ENCODE measurements around the gene PRRC2A.
"Not testable (repeated sequence)": the region's sequence is repeated elsewhere in the genome, so short reads cannot be mapped to it uniquely, and the experiment has no call there.

The PRRC2A gene

GRCh38 chr6:31585491-31585890 lies 35.0 kb upstream of the PRRC2A start:
- no peak for DNase-seq (ENCODE audit: low read depth in 2 of 2)

DNA sequence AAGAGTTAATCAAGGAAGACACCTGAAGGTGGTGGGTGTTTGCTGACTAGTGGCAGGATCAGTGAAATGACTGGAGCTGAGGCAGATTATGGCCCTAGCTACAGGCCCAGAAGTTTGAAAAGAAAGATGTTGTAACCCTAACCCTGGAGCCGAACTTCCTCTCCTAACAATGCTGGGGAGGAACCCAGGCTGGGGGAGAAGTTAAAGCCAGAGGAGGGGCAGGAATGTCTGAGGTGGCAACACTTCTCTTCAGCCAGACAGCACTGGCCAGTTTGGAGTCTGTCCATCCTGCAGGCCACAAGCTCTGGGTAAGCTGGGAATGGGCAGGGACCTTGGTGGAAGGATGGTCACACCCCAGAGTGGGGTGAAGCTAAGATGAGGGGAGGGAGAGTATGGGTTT lies 34.5 kb upstream of the PRRC2A start, which contains the start of gene LST1:
Gene LST1 (plus strand): TSS at position 270 of the 400 bp plus-strand sequence. CDS start 1,023 bp downstream, outside the sequence.
- DNase-seq (ENCODE audit: low read depth in 2 of 2), result no peak

- DNase-seq (ENCODE audit: low read depth in 2 of 2), result no peak
Measured at GRCh38 chr6:31586599-31587281, 33.8 kb upstream of the PRRC2A start.

DNA sequence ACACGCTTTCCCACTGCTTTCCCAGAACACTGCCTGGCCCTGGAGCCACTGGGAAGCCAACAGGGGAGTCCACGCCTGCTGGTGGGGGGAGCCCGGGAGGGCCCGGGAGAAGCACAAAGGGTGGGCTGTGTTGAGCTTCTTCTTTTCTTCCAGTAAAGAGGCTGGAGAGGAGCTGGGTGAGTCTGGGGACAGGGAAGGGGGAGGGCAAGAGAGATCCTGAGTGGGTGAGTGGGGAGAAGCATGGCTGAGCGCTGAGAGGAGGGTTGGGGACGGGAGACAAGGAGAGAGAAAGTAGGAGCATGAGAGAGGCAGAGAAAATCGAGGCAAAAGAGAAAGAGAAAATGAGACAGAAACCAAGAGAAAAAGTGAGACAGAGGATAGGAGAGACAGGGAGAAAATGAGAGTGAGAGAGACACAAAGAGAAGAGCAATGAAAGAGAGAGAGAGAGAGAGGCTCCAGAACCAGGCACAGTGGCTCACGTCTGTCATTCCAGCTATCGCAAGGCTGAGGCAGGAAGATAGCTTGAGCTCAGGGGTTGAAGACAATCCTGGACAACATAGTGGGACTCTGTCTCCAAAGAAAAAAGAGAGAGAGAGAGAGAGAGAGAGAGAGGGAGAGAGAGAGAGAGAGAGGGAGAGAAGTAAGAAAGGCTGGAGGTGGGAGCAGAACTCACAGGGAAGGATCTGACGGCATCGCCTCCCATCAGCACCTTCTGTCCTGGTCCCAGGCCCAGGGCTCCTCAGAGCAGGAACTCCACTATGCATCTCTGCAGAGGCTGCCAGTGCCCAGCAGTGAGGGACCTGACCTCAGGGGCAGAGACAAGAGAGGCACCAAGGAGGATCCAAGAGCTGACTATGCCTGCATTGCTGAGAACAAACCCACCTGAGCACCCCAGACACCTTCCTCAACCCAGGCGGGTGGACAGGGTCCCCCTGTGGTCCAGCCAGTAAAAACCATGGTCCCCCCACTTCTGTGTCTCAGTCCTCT lies 32.4 kb upstream of the PRRC2A start:
- DNase-seq (ENCODE audit: low read depth in 2 of 2), result no peak

- DNase-seq (ENCODE audit: low read depth in 2 of 2), result no peak
Measured at GRCh38 chr6:31588871-31589650, 31.5 kb upstream of the PRRC2A start.

GRCh38 chr6:31590691-31591090 lies 29.8 kb upstream of the PRRC2A start:
- DNase-seq (ENCODE audit: low read depth in 2 of 2), result not testable (repeated sequence)

DNA sequence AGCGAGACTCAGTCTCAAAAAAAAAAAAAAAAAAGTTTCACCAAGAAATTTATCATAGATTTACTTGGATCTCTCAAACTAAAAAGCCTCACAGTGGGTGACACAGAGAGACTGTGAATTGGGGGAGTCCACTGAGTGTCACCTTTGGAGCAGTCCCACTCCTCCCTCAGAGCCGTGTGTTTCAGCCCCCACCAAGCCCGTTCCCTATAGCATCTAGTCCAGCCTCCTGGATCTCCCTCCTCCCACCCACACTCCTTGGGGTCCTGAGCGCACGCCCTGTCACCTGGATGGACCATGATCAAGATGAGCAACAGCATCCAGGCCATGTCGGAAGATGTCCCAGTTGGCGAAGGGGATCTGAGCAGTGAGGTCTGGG lies 28.1 kb upstream of the PRRC2A start:
- no peak for DNase-seq (ENCODE audit: low read depth in 2 of 2)

DNA sequence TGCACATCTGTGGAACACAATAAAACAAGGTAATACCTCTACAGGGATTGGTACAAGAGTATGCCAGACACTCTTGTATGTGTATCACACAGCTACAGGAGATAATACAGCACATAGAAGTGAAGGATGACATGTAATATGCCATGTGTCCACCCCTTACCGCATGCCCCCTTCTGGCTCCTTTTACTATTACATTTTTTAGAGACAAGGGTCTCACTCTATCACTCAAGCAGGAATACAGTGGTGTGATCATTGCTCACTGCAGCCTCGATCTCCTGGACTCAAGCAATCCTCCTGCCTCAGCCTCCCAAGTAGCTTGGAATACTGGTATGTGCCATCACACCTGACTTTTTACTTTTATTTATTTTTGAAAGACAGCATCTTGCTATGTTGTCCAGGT lies 23.5 kb upstream of the PRRC2A start:
- DNase-seq (ENCODE audit: low read depth in 2 of 2), result no peak

DNA sequence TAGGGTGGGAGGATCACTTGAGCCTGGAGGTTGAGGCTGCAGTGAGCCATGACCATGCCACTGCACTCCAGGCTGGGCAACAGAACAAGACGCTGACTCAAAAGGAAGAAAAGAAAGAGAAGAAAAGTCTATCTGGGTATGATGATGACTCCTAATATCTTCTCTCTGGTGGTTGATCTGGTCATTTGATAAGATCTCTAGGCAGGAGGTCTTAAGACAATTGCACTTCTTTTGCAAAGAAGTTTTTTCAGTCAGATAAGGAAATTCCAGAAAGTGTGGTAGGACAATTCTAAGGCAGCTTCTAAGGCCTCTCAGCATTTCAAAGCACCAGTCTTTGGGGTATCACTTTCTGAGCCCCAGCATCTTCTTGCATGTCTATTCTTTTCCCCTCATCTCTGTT lies 13.2 kb upstream of the PRRC2A start:
- no peak for DNase-seq (ENCODE audit: low read depth in 2 of 2)

DNA sequence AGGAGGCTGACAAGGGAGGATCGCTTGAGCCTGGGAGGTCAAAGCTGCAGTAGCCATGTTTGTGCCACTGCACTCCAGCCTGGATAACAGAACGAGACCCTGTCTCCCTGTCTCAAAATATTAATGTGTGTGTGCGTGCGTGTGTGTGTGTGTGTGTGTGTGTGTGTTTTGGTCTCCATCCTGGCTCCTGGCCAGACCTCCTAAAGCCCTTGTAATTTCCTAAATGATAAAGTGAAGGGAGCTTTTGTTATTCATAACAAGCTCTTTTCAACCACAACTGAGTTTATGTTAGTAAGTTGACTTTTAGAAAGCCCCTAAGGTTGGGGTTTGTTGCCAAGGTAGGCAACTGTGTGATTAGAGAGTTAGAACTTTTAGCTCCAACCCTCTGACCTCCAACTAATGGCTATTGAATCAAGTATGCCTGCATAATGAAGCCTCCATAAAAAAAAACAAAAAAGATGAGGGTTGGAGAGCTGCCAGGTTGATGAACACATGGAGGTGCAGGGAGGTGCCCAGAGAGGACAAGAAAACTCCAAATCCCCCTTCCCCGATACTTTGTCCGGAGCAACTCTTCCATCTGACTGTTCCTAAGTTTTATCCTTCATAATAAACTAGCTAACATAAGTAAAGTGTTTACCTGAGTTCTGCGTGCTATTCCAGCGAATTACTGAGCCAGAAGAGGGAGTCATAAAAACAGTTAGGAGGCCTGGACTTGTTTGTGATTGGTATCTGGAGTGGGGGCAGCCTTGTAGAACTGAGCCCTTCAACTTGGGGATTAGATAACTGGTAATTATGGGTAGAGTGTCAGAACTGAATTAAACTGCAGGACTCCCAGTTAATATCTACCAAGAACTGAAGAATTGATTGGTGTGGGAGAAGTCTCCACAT lies 10.8 kb upstream of the PRRC2A start:
- no peak for DNase-seq (ENCODE audit: low read depth in 2 of 2)

DNA sequence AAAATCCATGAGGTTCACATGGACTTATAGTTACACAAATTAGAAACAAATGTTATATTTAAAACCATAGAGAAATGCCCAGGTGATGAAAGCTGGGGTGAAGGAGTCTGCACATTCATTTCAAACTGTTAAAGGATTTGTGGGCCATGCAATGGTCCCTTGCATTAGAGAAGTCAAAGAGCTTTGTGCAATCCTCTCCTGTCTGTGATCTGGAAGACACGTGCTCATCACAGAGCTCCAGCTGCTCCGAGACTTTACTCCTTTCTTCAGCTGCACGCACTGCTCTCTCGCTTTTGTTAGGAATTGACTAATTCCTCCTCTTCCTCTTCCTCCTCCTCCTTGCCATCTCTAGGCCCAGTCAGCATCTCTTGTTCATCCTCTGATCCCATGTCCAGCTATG lies 9.5 kb upstream of the PRRC2A start:
- DNase-seq (ENCODE audit: low read depth in 2 of 2), result peak; percentile 50 to 53

DNA sequence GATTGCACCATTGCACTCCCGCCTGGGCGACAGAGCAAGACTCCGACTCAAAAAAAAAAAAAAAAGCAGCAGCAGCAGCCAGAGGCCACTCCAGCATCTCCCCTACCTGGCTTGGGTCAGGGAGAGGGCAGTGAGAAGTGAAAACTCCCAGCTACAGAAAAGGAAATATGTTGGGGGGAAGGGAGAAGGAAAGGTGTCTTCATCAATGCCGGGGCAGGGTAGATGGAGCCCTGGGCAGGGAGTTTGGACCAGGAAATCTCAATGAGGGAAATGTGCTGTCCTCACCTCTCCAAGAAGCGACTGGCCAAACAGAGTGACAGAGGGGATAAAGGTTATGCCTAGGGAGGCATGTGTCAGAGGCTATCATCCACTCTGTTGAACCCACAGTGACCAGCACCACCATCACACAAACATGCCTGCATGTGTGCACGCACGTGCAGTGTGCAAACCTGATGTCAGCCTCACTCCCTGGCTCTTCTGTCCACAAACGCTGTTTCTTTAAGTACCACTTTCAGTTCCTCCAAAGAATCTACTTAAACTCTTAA lies 6.4 kb upstream of the PRRC2A start:
- DNase-seq (ENCODE audit: low read depth in 2 of 2), result no peak

- no peak for DNase-seq (ENCODE audit: low read depth in 2 of 2)
Measured at GRCh38 chr6:31614684-31615578, 5.6 kb upstream of the PRRC2A start, which contains the start of gene AIF1. Gene AIF1 (plus strand): TSS chr6:31615234. CDS start chr6:31615330, 96 bp downstream.

GRCh38 chr6:31615748-31616147 lies 4.8 kb upstream of the PRRC2A start:
- DNase-seq (ENCODE audit: low read depth in 2 of 2), result no peak

DNA sequence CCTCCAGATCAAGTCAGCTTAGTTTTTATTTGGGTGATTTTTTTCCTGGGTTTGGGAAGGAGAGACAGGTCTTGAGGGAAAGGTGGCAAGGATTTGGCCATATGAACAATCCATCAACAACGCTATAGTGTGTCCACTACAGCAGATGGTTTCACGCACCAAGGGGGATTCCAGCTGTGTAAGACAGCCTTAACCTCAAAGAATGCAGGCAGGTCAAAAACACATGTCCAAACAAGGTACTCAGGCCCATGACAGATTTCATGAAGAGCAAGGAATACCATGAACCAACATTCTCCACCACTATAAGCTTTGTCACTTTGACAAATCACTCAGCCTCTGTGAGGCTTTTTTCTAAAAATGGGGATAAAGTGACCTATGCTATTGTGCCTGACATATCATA lies 3.5 kb upstream of the PRRC2A start:
- no peak for DNase-seq (ENCODE audit: low read depth in 2 of 2)

DNA sequence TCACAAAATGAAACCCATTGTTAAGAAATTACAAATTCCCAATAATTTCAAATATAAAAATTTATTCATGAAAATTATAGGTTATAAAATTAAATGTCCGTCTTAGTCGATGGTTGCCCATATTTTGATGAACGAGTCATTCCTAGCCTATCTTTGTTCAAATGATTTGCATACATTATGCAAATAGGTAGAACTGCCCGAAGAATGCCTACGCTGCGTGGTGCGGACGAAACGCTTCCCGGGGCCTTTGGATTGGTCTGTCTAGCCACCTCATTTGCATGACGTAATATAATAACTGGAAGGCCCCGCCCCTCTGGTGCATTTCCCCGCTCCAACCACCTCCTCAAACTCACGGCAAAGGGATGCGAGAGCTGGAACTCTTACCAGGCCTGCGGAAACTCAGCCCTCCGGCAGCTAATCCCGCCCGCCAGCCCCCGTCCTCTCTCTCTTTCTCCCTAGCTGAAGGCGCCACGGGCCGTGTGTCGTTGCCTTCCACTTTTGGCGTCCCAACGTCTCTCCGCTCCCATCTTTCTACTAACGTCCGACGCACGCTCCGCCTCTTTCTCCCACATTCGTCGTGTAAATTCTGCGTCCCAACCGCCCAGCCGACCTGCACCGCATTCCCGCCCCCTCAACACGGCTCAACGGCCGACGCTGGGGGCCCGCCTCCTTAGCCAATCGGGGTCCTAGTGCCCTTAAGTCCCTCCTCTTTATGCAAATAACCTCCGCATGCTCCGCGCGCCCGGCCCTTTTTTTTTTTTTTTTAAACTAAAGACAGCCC lies 520 bp upstream of the PRRC2A start:
- DNase-seq (ENCODE audit: low read depth in 2 of 2), result peak; percentile 94 to 100

DNA sequence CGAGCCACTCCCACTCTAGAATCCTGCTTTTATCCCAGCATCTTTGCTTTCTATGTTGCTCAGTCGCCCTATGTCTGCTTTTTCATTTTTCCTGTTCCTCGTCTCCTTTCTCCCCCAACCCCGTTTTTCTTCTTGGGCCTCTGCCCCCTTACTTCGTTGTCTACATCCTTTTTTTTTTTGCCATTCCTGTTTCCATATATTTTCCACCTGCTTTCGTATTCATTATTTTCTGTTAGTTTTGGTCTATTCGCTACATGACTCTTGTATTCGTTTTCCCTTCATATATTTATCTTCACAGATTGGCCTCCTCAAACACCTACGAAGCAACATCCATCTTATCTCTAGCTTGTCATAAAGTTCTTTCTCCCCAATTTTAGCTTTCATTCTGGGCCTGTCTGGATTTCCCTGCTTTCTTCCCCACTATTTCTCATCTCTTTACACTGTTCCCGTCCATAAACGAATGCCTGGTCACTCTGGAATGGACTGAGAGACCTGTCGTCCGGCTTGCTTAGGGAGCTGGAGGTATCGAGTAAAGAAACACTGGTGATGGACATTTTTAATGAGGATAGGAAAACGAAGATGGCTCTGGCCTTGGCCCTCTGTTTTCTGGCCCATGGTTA lies 915 bp downstream of the PRRC2A start:
- DNase-seq (ENCODE audit: low read depth in 2 of 2), result no peak

- no peak for DNase-seq (ENCODE audit: low read depth in 2 of 2)
Measured at GRCh38 chr6:31621991-31622390, 1.5 kb downstream of the PRRC2A start.

Data from fibroblast of skin of left quadriceps (primary cell).